ENCODE measurements around the gene MMP3.

Gene MMP3

DNA sequence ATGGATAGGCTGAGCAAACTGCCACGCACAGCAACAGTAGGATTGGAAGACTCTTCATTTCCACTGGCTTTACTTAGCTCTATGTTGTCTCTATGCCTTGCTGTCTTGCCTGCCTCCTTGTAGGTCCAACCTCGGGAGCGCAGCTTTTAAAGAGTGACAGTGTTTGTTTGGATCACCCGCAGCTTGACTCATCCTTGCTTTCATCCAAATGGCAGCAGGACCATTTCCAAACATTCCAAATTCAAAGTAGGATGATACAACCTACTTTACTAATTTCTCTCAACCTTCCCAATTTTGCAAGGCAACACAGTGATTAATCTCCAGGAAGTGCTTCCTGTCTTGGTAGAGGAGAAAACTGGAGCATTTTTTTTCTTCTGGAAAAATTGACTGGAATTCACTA lies at the start of gene MMP3:
MMP3 (minus strand) TSS at position 121 of the 400 bp plus-strand sequence; CDS start at position 58, 63 bp downstream.
- no peak within 1 kb of the TSS for H3K27ac ChIP-seq (ENCODE audit: low read depth, low read length, poor library complexity, severe bottlenecking)
- no peak within 1 kb of the TSS for H3K4me3 ChIP-seq (ENCODE audit: low read depth, low read length, poor library complexity, severe bottlenecking)
- no peaks in the 10 kb centered on the region for H3K9me2 ChIP-seq (ENCODE audit: low read depth, low read length)
- no peaks in the 10 kb centered on the region for H3K4me1 ChIP-seq (ENCODE audit: insufficient read depth, low read length, severe bottlenecking)
- no peaks in the 10 kb centered on the region for H4K20me1 ChIP-seq (ENCODE audit: insufficient read depth, low read length)
- no peak within 1 kb of the TSS for H3K9ac ChIP-seq (ENCODE audit: low read length)
- TF ChIP-seq, protein P1, sequence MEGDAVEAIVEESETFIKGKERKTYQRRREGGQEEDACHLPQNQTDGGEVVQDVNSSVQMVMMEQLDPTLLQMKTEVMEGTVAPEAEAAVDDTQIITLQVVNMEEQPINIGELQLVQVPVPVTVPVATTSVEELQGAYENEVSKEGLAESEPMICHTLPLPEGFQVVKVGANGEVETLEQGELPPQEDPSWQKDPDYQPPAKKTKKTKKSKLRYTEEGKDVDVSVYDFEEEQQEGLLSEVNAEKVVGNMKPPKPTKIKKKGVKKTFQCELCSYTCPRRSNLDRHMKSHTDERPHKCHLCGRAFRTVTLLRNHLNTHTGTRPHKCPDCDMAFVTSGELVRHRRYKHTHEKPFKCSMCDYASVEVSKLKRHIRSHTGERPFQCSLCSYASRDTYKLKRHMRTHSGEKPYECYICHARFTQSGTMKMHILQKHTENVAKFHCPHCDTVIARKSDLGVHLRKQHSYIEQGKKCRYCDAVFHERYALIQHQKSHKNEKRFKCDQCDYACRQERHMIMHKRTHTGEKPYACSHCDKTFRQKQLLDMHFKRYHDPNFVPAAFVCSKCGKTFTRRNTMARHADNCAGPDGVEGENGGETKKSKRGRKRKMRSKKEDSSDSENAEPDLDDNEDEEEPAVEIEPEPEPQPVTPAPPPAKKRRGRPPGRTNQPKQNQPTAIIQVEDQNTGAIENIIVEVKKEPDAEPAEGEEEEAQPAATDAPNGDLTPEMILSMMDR (IDR thresholded peaks at IDR 0.05; ENCODE audit: low read length) = no peak
- TF ChIP-seq EZH2 (IDR thresholded peaks at IDR 0.05; ENCODE audit: borderline replicate concordance, low read length) = no peak
- no peak within 1 kb of the TSS for H3K4me2 ChIP-seq (ENCODE audit: low read length)
- no peaks in the 10 kb centered on the region for H3F3A ChIP-seq (ENCODE audit: insufficient read depth, low read length)
- H2AFZ ChIP-seq (ENCODE audit: low read length) = no peak within 1 kb of the TSS
- no peaks in the 10 kb centered on the region for H3K36me3 ChIP-seq (ENCODE audit: insufficient read depth, low read length)
- no peaks in the 10 kb centered on the region for H3K27me3 ChIP-seq (ENCODE audit: insufficient read depth, low read length)
- H3K79me2 ChIP-seq (ENCODE audit: insufficient read depth, low read length) = no peaks in the 10 kb centered on the region
- no peaks in the 10 kb centered on the region for H3K9me3 ChIP-seq (ENCODE audit: low read length)

DNA sequence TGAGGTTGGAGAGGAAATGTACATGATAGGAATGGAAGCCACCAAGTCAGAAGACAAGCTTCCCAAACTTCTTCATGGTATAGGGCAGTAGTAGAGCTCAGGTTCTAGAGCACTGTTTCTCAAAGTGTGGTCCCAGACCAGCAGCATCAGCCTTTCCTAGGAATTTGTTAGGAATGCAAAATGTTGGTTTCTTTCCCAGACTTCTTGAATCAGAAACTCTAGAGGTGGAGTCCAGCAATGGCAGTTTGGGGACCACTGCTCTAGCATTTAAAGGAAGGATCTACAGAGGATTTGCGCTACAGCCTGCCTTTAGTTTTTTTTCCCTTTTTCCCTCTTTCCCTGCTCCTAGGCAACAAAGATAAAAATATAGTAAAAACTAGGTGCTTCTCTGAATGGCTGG lies 48.3 kb upstream of the MMP3 start:
- Histone ChIP-seq H3F3A (ENCODE audit: insufficient read depth, low read length) (no peaks in the 10 kb centered on the region), H3K4me2 (ENCODE audit: low read length) (no peak overlapping the region), H2AFZ (ENCODE audit: low read length) (no peak overlapping the region), H3K9ac (ENCODE audit: low read length) (no peak overlapping the region), H3K27ac (ENCODE audit: low read depth, low read length, poor library complexity, severe bottlenecking) (no peak overlapping the region), H3K9me2 (ENCODE audit: low read depth, low read length) (no peaks in the 10 kb centered on the region), H3K27me3 (ENCODE audit: insufficient read depth, low read length) (no peaks in the 10 kb centered on the region), H3K9me3 (ENCODE audit: low read length) (no peaks in the 10 kb centered on the region), H3K4me1 (ENCODE audit: insufficient read depth, low read length, severe bottlenecking) (no peaks in the 10 kb centered on the region), H3K4me3 (ENCODE audit: low read depth, low read length, poor library complexity, severe bottlenecking) (no peak overlapping the region), H3K79me2 (ENCODE audit: insufficient read depth, low read length) (no peaks in the 10 kb centered on the region), H3K36me3 (ENCODE audit: insufficient read depth, low read length) (no peaks in the 10 kb centered on the region), H4K20me1 (ENCODE audit: insufficient read depth, low read length) (no peaks in the 10 kb centered on the region)
- TF ChIP-seq, protein P1 (IDR thresholded peaks at IDR 0.05; ENCODE audit: low read length) = no peak
- TF ChIP-seq EZH2 (IDR thresholded peaks at IDR 0.05; ENCODE audit: borderline replicate concordance, low read length) = no peak

DNA sequence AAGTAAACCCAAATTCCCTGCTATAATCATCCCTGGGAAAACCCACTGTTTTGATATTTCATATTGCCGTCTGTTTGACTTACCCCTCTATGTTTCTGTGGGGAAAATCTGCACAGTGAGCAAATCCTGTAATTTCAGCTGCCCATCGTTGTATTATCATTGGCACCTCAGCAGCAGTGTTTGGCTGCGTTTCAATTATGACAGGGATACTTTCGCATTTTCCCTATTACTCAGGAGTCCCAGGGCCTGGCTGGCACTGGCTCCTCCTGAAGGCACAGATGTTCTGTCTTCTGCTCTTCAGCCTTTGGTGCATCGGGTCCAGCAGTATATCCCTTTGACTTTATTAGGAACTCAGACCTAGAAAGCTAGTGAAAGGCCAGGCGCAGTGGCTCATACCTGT lies 43.6 kb upstream of the MMP3 start:
- Histone ChIP-seq H3K36me3 (ENCODE audit: insufficient read depth, low read length) (no peaks in the 10 kb centered on the region), H3K9me2 (ENCODE audit: low read depth, low read length) (no peaks in the 10 kb centered on the region), H3K79me2 (ENCODE audit: insufficient read depth, low read length) (no peaks in the 10 kb centered on the region), H3K9me3 (ENCODE audit: low read length) (no peaks in the 10 kb centered on the region), H3K9ac (ENCODE audit: low read length) (no peak overlapping the region), H3K27me3 (ENCODE audit: insufficient read depth, low read length) (no peaks in the 10 kb centered on the region), H3K4me1 (ENCODE audit: insufficient read depth, low read length, severe bottlenecking) (no peaks in the 10 kb centered on the region), H4K20me1 (ENCODE audit: insufficient read depth, low read length) (no peaks in the 10 kb centered on the region), H3K4me3 (ENCODE audit: low read depth, low read length, poor library complexity, severe bottlenecking) (no peak overlapping the region), H3K27ac (ENCODE audit: low read depth, low read length, poor library complexity, severe bottlenecking) (no peak overlapping the region), H2AFZ (ENCODE audit: low read length) (no peak overlapping the region), H3K4me2 (ENCODE audit: low read length) (no peak overlapping the region), H3F3A (ENCODE audit: insufficient read depth, low read length) (no peaks in the 10 kb centered on the region)
- TF ChIP-seq, protein P1 (IDR thresholded peaks at IDR 0.05; ENCODE audit: low read length) = no peak
- no peak for TF ChIP-seq EZH2 (IDR thresholded peaks at IDR 0.05; ENCODE audit: borderline replicate concordance, low read length)
